ENCODE data around the gene ITGB6. TPM values are rescaled to one million over a fixed set of nuclear protein-coding genes. Genes with fewer than 3 reads are reported as not detected.
A peak's percentile ranks its signal among the peaks of the same experiment; 100 is the strongest.

ITGB6 gene
- polyA plus RNA-seq, 1 donor, result 11.5 TPM

DNA sequence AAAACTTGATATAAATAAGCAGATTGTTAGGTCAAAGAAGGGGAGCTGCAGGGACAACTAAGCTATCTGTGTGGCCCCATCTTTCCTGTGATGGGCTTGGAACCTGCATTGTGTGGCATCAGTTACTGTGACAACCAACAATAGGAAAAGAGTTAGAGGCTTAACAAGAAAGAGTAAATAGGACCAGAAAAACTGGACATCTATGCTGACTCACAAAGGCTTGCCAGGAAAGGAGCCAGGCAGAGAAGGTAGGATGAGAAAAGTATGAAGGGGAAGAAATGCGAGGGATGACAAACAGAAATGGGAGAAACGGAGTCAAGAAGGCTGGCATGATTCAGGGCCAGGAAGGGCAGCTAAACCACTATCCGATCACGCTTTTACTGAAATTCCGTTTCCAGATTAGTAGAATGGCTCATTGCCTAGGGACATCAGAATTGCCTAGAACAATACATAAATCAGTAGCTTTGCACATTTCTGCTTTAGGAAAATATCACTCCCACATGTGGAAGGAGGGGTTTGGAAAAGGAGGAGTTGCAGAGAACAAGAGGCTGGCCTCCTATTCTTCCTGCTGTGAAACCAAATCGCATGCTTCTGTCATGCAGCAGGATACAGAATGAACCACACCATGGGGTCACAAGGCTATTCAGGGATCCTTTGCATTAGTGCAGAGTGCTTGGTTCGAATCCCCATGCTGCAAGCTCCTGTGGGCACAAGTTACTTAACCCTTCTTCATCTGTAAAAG is 144.9 kb downstream of the ITGB6 start:
- no peak overlapping the region for H3K27ac ChIP-seq (ENCODE audit: low read length)
- no peaks in the 10 kb centered on the region for H3K27me3 ChIP-seq (ENCODE audit: control insufficient read depth, insufficient read depth, low read length)
- H3K9me3 ChIP-seq (ENCODE audit: control insufficient read depth, low read depth, low read length), result no peaks in the 10 kb centered on the region
- DNase-seq, result no peak
- H3K36me3 ChIP-seq (ENCODE audit: control insufficient read depth, insufficient read depth, low read length), result no peaks in the 10 kb centered on the region
- H3K4me3 ChIP-seq (ENCODE audit: low read length), result no peak overlapping the region
- WGBS (ENCODE audit: insufficient coverage, low lambda C conversion rate), result 80% methylated on average over 2 of the region's 7 CpGs
- peaks cover 17% of the 10 kb centered on the region for H3K4me1 ChIP-seq (ENCODE audit: control insufficient read depth, insufficient read depth, low read length)

DNA sequence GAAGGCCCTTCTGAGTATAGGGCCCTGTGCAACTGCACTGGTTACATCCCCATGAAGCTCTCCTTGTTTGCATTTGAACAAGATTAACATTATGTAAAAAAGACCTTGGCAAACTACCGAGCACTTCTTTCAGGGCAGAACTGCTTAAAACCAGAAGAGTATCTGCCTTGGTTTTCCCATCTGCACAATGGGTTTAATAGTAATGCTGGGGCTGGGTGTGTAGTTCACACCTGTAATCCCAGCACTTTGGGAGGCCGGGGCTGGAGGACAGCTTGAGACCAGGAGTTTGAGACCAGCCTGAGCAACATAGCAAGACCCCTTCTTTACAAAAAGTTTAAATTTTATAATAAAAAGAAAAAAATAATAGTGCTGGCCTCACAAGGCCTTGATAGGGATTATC is 146.1 kb downstream of the ITGB6 start:
- Histone ChIP-seq H3K9me3 (ENCODE audit: control insufficient read depth, low read depth, low read length) (no peaks in the 10 kb centered on the region), H3K4me1 (ENCODE audit: control insufficient read depth, insufficient read depth, low read length) (peaks cover 17% of the 10 kb centered on the region), H3K27me3 (ENCODE audit: control insufficient read depth, insufficient read depth, low read length) (no peaks in the 10 kb centered on the region), H3K36me3 (ENCODE audit: control insufficient read depth, insufficient read depth, low read length) (no peaks in the 10 kb centered on the region), H3K27ac (ENCODE audit: low read length) (no peak overlapping the region), H3K4me3 (ENCODE audit: low read length) (no peak overlapping the region)
- no peak for DNase-seq
- no CpG with 5 or more reads among the region's 2 CpGs for WGBS (ENCODE audit: insufficient coverage, low lambda C conversion rate)

DNA sequence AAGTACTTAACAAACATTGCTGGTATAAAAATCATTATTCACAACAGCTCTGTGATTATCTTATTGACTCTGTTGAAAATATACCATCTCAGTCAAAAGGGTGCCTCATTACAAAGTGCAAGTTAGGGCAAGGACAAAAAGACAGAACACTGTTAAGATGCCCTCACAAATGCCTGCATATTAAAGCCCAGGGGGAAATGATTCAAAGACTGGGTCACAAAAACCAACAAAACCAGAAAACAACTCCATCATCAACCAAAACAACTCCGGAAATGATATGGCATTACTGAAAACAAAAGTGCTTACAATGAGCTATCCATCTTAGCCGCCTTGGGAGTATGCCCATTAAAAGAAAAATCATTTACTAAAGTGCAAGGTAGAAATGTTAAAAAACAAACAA is 147.5 kb downstream of the ITGB6 start:
- 100% methylated on average over 1 of the region's 2 CpGs for WGBS (ENCODE audit: insufficient coverage, low lambda C conversion rate)
- DNase-seq, result no peak
- peak overlapping the region; percentile 4 for H3K27ac ChIP-seq (ENCODE audit: low read length)

DNA sequence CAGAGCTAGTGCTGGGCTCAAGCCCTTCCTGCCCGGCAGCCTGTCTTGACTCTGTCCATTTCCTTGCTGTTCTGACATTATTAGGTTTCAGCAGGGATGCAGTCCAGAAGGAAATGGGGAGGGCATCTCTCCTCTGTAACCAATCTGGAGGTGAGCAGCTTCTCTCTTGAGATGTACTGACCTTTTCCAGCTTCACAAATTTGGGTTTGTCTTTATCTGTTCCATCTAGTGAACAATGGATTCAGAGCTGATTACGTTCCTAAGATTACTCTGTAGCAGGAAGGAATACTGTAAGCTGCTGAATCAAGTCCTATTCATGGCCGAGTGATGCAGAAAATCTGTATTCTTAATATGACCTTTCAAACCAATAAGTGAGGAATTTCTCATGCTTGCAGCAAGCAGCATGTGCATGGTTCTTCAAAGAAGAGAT is 148.7 kb downstream of the ITGB6 start:
- Histone ChIP-seq H3K36me3 (ENCODE audit: control insufficient read depth, insufficient read depth, low read length) (no peaks in the 10 kb centered on the region), H3K4me1 (ENCODE audit: control insufficient read depth, insufficient read depth, low read length) (peaks cover 3% of the 10 kb centered on the region), H3K27me3 (ENCODE audit: control insufficient read depth, insufficient read depth, low read length) (no peaks in the 10 kb centered on the region), H3K27ac (ENCODE audit: low read length) (no peak overlapping the region), H3K9me3 (ENCODE audit: control insufficient read depth, low read depth, low read length) (no peaks in the 10 kb centered on the region), H3K4me3 (ENCODE audit: low read length) (no peak overlapping the region)
- no peak for DNase-seq
- WGBS (ENCODE audit: insufficient coverage, low lambda C conversion rate), result no CpG with 5 or more reads among the region's 3 CpGs

More for the DNA sequence above, 147.5 kb downstream of the ITGB6 start:
- Histone ChIP-seq H3K27me3 (ENCODE audit: control insufficient read depth, insufficient read depth, low read length) (no peaks in the 10 kb centered on the region), H3K9me3 (ENCODE audit: control insufficient read depth, low read depth, low read length) (no peaks in the 10 kb centered on the region), H3K4me1 (ENCODE audit: control insufficient read depth, insufficient read depth, low read length) (peaks cover 13% of the 10 kb centered on the region), H3K4me3 (ENCODE audit: low read length) (no peak overlapping the region), H3K36me3 (ENCODE audit: control insufficient read depth, insufficient read depth, low read length) (no peaks in the 10 kb centered on the region)

DNA sequence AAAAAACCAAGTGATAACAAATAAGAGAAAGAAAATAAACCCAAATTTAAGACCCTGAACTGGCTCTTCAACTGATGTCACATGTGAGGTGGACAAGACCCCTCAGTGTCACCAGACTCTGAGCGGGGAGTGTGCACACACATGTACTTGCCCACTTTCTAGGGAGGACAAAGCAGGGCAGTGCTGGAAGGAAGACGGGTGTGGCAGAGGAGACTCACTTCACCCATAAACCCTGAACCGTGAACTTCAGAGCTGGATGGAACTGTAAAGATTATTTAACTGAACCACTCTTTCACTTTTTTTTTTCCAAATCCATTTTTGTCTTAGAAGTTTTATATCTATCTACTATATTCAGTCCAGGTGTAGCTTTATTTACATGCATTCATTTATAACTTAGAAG is 149.9 kb downstream of the ITGB6 start:
- Histone ChIP-seq H3K27me3 (ENCODE audit: control insufficient read depth, insufficient read depth, low read length) (no peaks in the 10 kb centered on the region), H3K9me3 (ENCODE audit: control insufficient read depth, low read depth, low read length) (no peaks in the 10 kb centered on the region), H3K4me1 (ENCODE audit: control insufficient read depth, insufficient read depth, low read length) (peaks cover 3% of the 10 kb centered on the region), H3K4me3 (ENCODE audit: low read length) (no peak overlapping the region), H3K27ac (ENCODE audit: low read length) (no peak overlapping the region), H3K36me3 (ENCODE audit: control insufficient read depth, insufficient read depth, low read length) (peaks cover 5% of the 10 kb centered on the region)
- peak in 1 of 2 donors; percentile 38 for DNase-seq
- no CpG with 5 or more reads among the region's 3 CpGs for whole genome bisulfite sequencing (ENCODE audit: insufficient coverage, low lambda C conversion rate)

Other genes with a start within 250 kb of the ITGB6 start
- gene PLA2R1, start 137.7 kb downstream of the ITGB6 start, polyA plus RNA-seq, result 18.4 TPM

Data from large intestine (tissue), 3 donors.